ENCODE results near the gene RENBP. TPM values are rescaled to one million over a fixed set of nuclear protein-coding genes. Genes with fewer than 3 reads are reported as not detected.

RENBP gene
- total RNA-seq, 1 donor from 2014 or later: 8.6 TPM

- intact Hi-C loops (cut with DNase I): no loop called here
- no peak for DNase-seq (ENCODE audit: low spot score)
Observed at GRCh38 chrX:153905481-153906095, 38.9 kb downstream of the RENBP start.

- no peak for DNase-seq (ENCODE audit: low spot score)
- intact Hi-C loops (cut with DNase I): no loop called here
Observed at GRCh38 chrX:153903991-153904957, 40.2 kb downstream of the RENBP start, which contains the start of gene AVPR2. TSS of gene AVPR2 (plus strand) at chrX:153904673. CDS start at chrX:153905146, 473 bp downstream.

- no peak for DNase-seq (ENCODE audit: low spot score)
- intact Hi-C loops (cut with DNase I): no loop called here
Observed at GRCh38 chrX:153903238-153903980, 41.0 kb downstream of the RENBP start.

- intact Hi-C loops (cut with DNase I): no loop called here
Observed at GRCh38 chrX:153902385-153902784, 42.1 kb downstream of the RENBP start.

DNA sequence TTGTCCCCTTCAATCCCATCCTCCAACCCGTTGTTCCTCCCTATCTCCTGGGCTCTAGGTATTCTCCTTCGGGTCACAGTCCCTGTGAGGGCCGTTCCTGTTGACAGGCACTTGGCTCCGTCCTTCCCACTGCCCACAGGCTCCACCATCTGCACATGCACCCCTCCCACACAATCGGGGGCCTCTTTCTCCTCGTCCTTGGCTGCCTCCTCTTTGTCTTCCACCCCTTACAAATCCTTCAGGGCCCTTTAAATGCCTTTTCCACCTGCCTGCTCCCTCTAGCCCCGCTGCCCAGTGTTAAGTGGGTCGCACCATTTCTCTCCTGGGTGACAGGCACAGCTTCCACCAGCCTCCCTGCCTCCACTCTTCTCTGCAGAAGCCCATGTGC is 42.7 kb downstream of the RENBP start:
- intact Hi-C loops (cut with DNase I): no loop called here
- DNase-seq (ENCODE audit: low spot score): no peak

More at GRCh38 chrX:153902385-153902784, 42.1 kb downstream of the RENBP start:
- DNase-seq (ENCODE audit: low spot score): no peak

DNA sequence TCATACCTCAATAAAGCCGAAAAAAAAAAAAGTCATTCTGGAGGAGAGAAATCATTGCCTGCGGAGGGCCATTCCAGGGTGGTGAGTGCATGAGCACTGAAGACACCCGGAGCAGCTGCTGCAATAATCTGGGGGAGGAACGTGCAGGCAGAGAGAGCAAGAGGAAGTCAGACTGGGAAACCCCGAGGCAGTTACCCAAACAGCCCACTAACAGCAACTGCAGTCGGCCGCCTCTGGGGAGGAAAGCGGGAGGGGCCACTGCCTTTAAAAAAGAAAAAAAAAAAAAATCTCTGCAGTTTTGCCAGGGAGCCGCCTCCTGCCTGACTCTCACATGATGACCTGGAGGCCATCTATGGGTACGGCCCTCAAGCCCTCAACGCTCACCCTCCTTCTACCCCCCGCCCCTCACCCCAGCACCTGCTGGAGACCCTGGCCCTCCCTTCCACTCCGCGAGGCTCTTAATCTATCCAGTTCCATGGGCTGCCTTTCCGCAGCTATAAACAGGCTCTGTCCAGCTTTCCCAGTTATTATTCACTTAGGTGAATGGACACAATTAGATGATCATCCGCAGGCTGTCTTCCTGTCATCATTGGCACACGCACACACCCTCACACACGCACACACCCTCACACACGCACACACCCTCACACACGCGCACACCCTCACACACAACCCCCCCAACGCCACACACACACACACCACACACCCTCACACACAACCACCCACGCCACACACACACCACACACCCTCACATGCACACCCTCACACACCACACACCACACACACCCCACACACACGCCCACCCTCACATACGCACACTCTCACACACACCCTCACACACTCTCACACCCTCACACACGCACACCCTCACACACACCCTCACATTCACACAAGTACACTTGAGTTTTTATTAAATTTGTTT is 43.4 kb downstream of the RENBP start:
- DNase-seq (ENCODE audit: low spot score): no peak
- intact Hi-C loops (cut with DNase I): no loop called here

GRCh38 chrX:153897899-153898298 is 46.5 kb downstream of the RENBP start:
- intact Hi-C loops (cut with DNase I): no loop called here
- DNase-seq (ENCODE audit: low spot score): no peak

- intact Hi-C loops (cut with DNase I): no loop called here
- DNase-seq (ENCODE audit: low spot score): no peak
Observed at GRCh38 chrX:153889123-153889522, 55.3 kb downstream of the RENBP start.

- DNase-seq (ENCODE audit: low spot score): no peak
- intact Hi-C loops (cut with DNase I): no loop called here
Observed at GRCh38 chrX:153888344-153888743, 56.1 kb downstream of the RENBP start.

- intact Hi-C loops (cut with DNase I): no loop called here
- DNase-seq (ENCODE audit: low spot score): no peak
Observed at GRCh38 chrX:153887385-153887784, 57.1 kb downstream of the RENBP start.

GRCh38 chrX:153886915-153887314 is 57.5 kb downstream of the RENBP start:
- intact Hi-C loops (cut with DNase I): no loop called here

DNA sequence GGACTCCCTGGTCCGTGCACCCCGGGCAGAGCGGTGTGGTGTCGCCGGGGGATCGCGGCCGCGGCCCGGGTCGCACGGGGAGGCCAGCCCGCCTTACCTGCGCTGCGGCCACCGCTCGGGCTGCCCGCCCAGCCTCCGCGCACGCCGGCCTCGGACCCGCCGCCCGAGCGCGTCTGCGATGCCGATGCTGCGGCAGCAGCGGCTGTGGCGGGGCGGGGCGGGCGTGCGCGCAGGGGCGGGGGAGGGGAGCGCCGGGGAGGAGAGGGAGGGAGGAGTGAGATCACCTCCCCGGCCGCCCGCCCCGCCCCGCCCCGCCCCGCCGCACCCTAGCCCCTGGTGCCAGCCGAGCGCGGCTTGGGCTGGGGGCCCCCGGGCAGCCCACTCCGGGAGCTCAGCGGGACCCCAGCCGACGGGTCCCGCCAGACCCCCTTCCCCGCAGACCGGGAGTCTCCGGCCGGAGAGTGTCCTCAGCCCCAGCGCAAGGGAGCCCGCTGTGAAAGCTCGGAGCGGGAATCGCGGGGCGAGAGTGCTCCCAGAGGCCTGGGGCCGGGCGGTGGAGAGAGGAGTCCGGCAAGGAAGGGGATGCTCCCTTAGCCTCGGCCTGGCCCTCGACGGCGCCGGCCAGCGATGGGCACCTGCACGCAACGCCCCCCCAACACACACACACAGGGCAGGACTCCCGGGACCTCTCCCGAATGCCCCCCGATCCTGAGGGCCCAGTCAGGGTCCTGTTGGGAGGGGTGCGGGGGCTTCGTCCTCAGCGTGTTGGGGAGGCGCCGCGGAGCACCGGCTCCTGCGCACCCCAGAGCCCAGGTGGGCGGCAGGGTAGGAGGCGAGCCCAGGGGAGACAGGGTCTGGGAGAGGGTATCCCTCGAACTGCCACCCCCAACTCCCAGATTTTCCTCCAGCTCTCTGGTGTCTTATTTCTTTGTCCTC is 58.2 kb downstream of the RENBP start, which contains the start of gene L1CAM:
L1CAM (minus strand) TSS at position 206 of the 936 bp plus-strand sequence. CDS start 10,337 bp downstream, outside the sequence.
- DNase-seq (ENCODE audit: low spot score): no peak
- intact Hi-C loops (cut with DNase I): no loop called here

More at GRCh38 chrX:153886915-153887314, 57.5 kb downstream of the RENBP start:
- no peak for DNase-seq (ENCODE audit: low spot score)

Small RNA genes lying within 50 kb of the gene (microRNA-seq; reads per million reads assigned to microRNA genes)
- gene MIR3202-1: not detected
- not detected for gene MIR3202-2

Other genes starting within 250 kb of the RENBP start
- 98.0 TPM for gene BCAP31, start 220.3 kb downstream of the RENBP start, total RNA-seq
- 15.1 TPM for gene ABCD1, start 219.8 kb downstream of the RENBP start, total RNA-seq
- 7.6 TPM for gene PLXNB3, start 180.4 kb downstream of the RENBP start, total RNA-seq
- 54.7 TPM for gene SRPK3, start 163.6 kb downstream of the RENBP start, total RNA-seq
- 68.5 TPM for gene IDH3G, start 150.3 kb downstream of the RENBP start, total RNA-seq
- 140 TPM for gene SSR4, start 150.0 kb downstream of the RENBP start, total RNA-seq
- 4.1 TPM for gene PDZD4, start 114.1 kb downstream of the RENBP start, total RNA-seq
- gene L1CAM, start 58.5 kb downstream of the RENBP start, total RNA-seq: 1.5 TPM
- 3.3 TPM for gene AVPR2, start 40.0 kb downstream of the RENBP start, total RNA-seq
- gene ARHGAP4, start 18.4 kb downstream of the RENBP start, total RNA-seq: 22.9 TPM
- 87.2 TPM for gene NAA10, start 9.6 kb downstream of the RENBP start, total RNA-seq
- gene HCFC1, start 27.2 kb upstream of the RENBP start, total RNA-seq: 39.5 TPM
- 10.6 TPM for gene TMEM187, start 28.1 kb upstream of the RENBP start, total RNA-seq
- gene IRAK1, start 75.3 kb upstream of the RENBP start, total RNA-seq: 30.6 TPM
- gene MECP2, start 153.1 kb upstream of the RENBP start, total RNA-seq: 37.6 TPM
- not detected for gene OPN1LW, start 199.6 kb upstream of the RENBP start, total RNA-seq
- not detected for gene OPN1MW, start 238.0 kb upstream of the RENBP start, total RNA-seq